Testis (tissue), 2 donors: Measurements from ENCODE around the gene TROAP.

Experiments used
- CTCF ChIP-seq, 3 experiments: fragments of 450-650 bp in 2 of 3; fragments of 200-600 bp in 1 of 3; sonication (generic) in 1 of 3; IDR thresholded peaks; one replicate each; pipeline ENCODE4 v1.5.1; 2016 to 2019; ENCODE audit warnings: antibody characterized with exemption in 3 of 3, mild to moderate bottlenecking in 2 of 3, moderate library complexity in 1 of 3
- POLR2A ChIP-seq: fragments of 450-650 bp; IDR thresholded peaks from one replicate; pipeline ENCODE4 v1.6.1; 2017; ENCODE audit warnings: antibody characterized with exemption, mild to moderate bottlenecking, moderate library complexity

- TF ChIP-seq CTCF (IDR thresholded peaks at IDR 0.05) (no peak), POLR2A (no peak)
Observed at GRCh38 chr12:49330032-49330619, 7.1 kb downstream of the TROAP start.
